ENCODE measurements around the gene IFNAR1. TPM values are rescaled to one million over a fixed set of nuclear protein-coding genes. Genes with fewer than 3 reads are reported as not detected.
A peak's percentile ranks its signal among the peaks of the same experiment; 100 is the strongest.

The IFNAR1 gene
- total and polyA plus RNA-seq, 4 experiments from 2014 or later, result 52.5 to 64.4 (median 61.3) TPM

- ChIA-PET CTCF (ENCODE audit: partially characterized antibody) (interaction anchor here (1.0 to 1.4 kb wide), 2 partner anchors 12 to 87 kb away, joined by 3 read pairs; no protein-coding TSS in a partner anchor), POLR2A (ENCODE audit: partially characterized antibody) (interaction anchor here (0.6 to 1.3 kb wide), 2 partner anchors 20 to 680 kb away, joined by 3 to 5 read pairs; partner anchors contain the start of gene IL10RB)
- Mint-ChIP-seq H3K27me3 (no peaks in the 10 kb centered on the region), H3K9me3 (no peaks in the 10 kb centered on the region), H3K36me3 (peaks cover 51 to 62% of the 10 kb centered on the region in 2 donors), H3K4me3 (no peak overlapping the region), H3K4me1 (peaks cover 1 to 6% (median 5%) of the 10 kb centered on the region in 4 donors), H3K27ac (peak overlapping the region in 5 of 7 donors; percentile 7 to 63 (median 57))
- Histone ChIP-seq H3K4me1 (ENCODE audit: insufficient read depth, low read length) (no peaks in the 10 kb centered on the region), H3K27me3 (ENCODE audit: insufficient read depth, low read length) (no peaks in the 10 kb centered on the region), H3K4me3 (ENCODE audit: low read length in 2 of 2) (no peak overlapping the region), H3K27ac (ENCODE audit: low read depth, low read length) (no peak overlapping the region), H3K9me3 (ENCODE audit: control insufficient read depth in 1 of 2, low read length in 2 of 2) (no peaks in the 10 kb centered on the region), H3K36me3 (ENCODE audit: insufficient read depth, low read length) (peaks cover 59% of the 10 kb centered on the region)
- intact Hi-C loops (cut with micrococcal nuclease), result no loop called here
- DNase-seq, result no peak
Measured at GRCh38 chr21:33286600-33287456, 37.9 kb upstream of the IFNAR1 start.

GRCh38 chr21:33289199-33289819, 35.5 kb upstream of the IFNAR1 start:
- Histone ChIP-seq H3K27me3 (ENCODE audit: insufficient read depth, low read length) (no peaks in the 10 kb centered on the region), H3K4me1 (ENCODE audit: insufficient read depth, low read length) (peaks cover 13% of the 10 kb centered on the region), H3K9me3 (ENCODE audit: control insufficient read depth in 1 of 2, low read length in 2 of 2) (no peaks in the 10 kb centered on the region), H3K27ac (ENCODE audit: low read depth, low read length) (no peak overlapping the region), H3K4me3 (ENCODE audit: low read length in 2 of 2) (no peak overlapping the region), H3K36me3 (ENCODE audit: insufficient read depth, low read length) (peaks cover 59% of the 10 kb centered on the region)
- Mint-ChIP-seq H3K27ac (peak overlapping the region in 2 of 7 donors; percentile 15 to 60), H3K36me3 (peaks cover 56 to 62% of the 10 kb centered on the region in 2 donors), H3K9me3 (peaks cover 0 to 2% (median 0%) of the 10 kb centered on the region in 8 donors), H3K4me3 (no peak overlapping the region), H3K4me1 (peaks cover 5 to 14% (median 8%) of the 10 kb centered on the region in 4 donors), H3K27me3 (no peaks in the 10 kb centered on the region)
- ChIA-PET CTCF (ENCODE audit: partially characterized antibody) (no interaction called here), POLR2A (ENCODE audit: partially characterized antibody) (interaction anchor here (2.1 kb wide), 1 partner anchor 10 kb away, joined by 7 read pairs; no protein-coding TSS in a partner anchor)
- no peak for DNase-seq
- intact Hi-C loops (cut with micrococcal nuclease), result no loop called here

DNA sequence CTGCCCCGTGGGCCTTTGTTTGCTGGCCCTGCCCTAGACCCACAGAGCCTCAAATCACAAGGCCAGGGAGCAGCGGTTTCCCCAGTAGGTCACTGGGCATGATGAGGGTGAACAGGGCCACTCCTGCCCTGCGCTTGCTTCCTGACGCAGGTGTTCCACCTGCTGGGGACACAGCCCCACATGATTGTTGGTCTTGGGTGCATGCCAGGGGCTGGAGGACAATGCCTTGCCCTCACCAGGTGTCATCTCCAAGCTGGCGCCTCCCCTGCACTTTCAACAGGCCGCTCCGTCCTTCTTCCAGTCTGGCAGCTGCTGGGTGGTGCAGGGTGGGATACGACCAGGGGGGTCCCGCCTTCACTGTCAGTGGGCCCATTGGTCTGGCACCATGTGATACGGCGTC, 34.3 kb upstream of the IFNAR1 start:
- Histone ChIP-seq H3K27me3 (ENCODE audit: insufficient read depth, low read length) (no peaks in the 10 kb centered on the region), H3K9me3 (ENCODE audit: control insufficient read depth in 1 of 2, low read length in 2 of 2) (no peaks in the 10 kb centered on the region), H3K27ac (ENCODE audit: low read depth, low read length) (no peak overlapping the region), H3K36me3 (ENCODE audit: insufficient read depth, low read length) (peaks cover 48% of the 10 kb centered on the region), H3K4me1 (ENCODE audit: insufficient read depth, low read length) (peaks cover 13% of the 10 kb centered on the region), H3K4me3 (ENCODE audit: low read length in 2 of 2) (no peak overlapping the region)
- Mint-ChIP-seq H3K4me1 (peaks cover 4 to 18% (median 10%) of the 10 kb centered on the region in 4 donors), H3K9me3 (peaks cover 0 to 2% (median 0%) of the 10 kb centered on the region in 8 donors), H3K27me3 (no peaks in the 10 kb centered on the region), H3K27ac (no peak overlapping the region), H3K4me3 (no peak overlapping the region), H3K36me3 (peaks cover 55 to 64% of the 10 kb centered on the region in 2 donors)
- CTCF ChIA-PET (ENCODE audit: partially characterized antibody), result no interaction called here
- intact Hi-C loops (cut with micrococcal nuclease), result no loop called here
- POLR2A ChIA-PET (ENCODE audit: partially characterized antibody), result no interaction called here
- DNase-seq, result no peak

DNA sequence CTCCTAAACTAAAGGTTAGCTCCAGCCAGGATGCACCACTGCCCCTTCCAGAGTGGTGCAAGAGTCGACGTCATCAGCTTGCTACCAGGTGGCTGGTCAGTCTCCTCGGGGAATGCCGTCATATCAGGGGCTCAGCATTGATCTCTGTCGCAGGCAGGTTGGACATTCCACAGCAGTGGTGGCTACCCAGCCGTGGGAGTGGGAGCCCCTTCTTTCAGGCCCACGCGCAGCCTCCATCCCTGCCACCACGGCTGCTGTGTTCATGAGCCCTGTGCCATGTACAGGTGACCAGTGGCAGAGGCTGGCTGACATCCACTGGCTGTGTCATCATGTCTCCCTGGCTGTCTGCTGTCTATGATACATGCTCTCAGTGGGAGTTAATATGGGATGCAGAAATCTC, 33.1 kb upstream of the IFNAR1 start:
- peak overlapping the region in 3 of 7 donors; percentile 57 to 83 (median 79) for H3K27ac Mint-ChIP-seq
- Histone ChIP-seq H3K27ac (ENCODE audit: low read depth, low read length) (no peak overlapping the region), H3K36me3 (ENCODE audit: insufficient read depth, low read length) (peaks cover 45% of the 10 kb centered on the region), H3K27me3 (ENCODE audit: insufficient read depth, low read length) (no peaks in the 10 kb centered on the region), H3K9me3 (ENCODE audit: control insufficient read depth in 1 of 2, low read length in 2 of 2) (no peaks in the 10 kb centered on the region), H3K4me1 (ENCODE audit: insufficient read depth, low read length) (peaks cover 13% of the 10 kb centered on the region), H3K4me3 (ENCODE audit: low read length in 2 of 2) (no peak overlapping the region)
- peaks cover 45 to 63% of the 10 kb centered on the region in 2 donors for H3K36me3 Mint-ChIP-seq
- no peak overlapping the region for H3K4me3 Mint-ChIP-seq
- H3K27me3 Mint-ChIP-seq, result no peaks in the 10 kb centered on the region
- peaks cover 0 to 2% (median 0%) of the 10 kb centered on the region in 8 donors for H3K9me3 Mint-ChIP-seq
- peaks cover 4 to 18% (median 10%) of the 10 kb centered on the region in 4 donors for H3K4me1 Mint-ChIP-seq
- intact Hi-C loops (cut with micrococcal nuclease), result no loop called here
- ChIA-PET CTCF (ENCODE audit: partially characterized antibody) (no interaction called here), POLR2A (ENCODE audit: partially characterized antibody) (interaction anchor here (1.2 kb wide), 1 partner anchor 70 kb away, joined by 3 read pairs; no protein-coding TSS in a partner anchor)
- DNase-seq, result no peak

GRCh38 chr21:33292724-33293123, 32.0 kb upstream of the IFNAR1 start:
- Mint-ChIP-seq H3K9me3 (peaks cover 0 to 2% (median 0%) of the 10 kb centered on the region in 8 donors), H3K36me3 (peaks cover 45 to 62% of the 10 kb centered on the region in 2 donors), H3K4me3 (no peak overlapping the region), H3K27ac (peak overlapping the region in 2 of 7 donors; percentile 17 to 28), H3K4me1 (peaks cover 5 to 22% (median 11%) of the 10 kb centered on the region in 4 donors), H3K27me3 (no peaks in the 10 kb centered on the region)
- intact Hi-C loops (cut with micrococcal nuclease), result no loop called here
- peaks cover 13% of the 10 kb centered on the region for H3K4me1 ChIP-seq (ENCODE audit: insufficient read depth, low read length)
- DNase-seq, result no peak
- ChIA-PET POLR2A (ENCODE audit: partially characterized antibody) (interaction anchor here (1.2 kb wide), 1 partner anchor 69 kb away, joined by 3 read pairs; no protein-coding TSS in a partner anchor), CTCF (ENCODE audit: partially characterized antibody) (no interaction called here)
- H3K36me3 ChIP-seq (ENCODE audit: insufficient read depth, low read length), result peaks cover 45% of the 10 kb centered on the region
- H3K9me3 ChIP-seq (ENCODE audit: control insufficient read depth in 1 of 2, low read length in 2 of 2), result no peaks in the 10 kb centered on the region
- H3K4me3 ChIP-seq (ENCODE audit: low read length in 2 of 2), result no peak overlapping the region
- no peak overlapping the region for H3K27ac ChIP-seq (ENCODE audit: low read depth, low read length)
- H3K27me3 ChIP-seq (ENCODE audit: insufficient read depth, low read length), result no peaks in the 10 kb centered on the region

- H3K4me3 Mint-ChIP-seq, result no peak overlapping the region
- Histone ChIP-seq H3K4me1 (ENCODE audit: insufficient read depth, low read length) (peaks cover 13% of the 10 kb centered on the region), H3K36me3 (ENCODE audit: insufficient read depth, low read length) (peaks cover 41% of the 10 kb centered on the region), H3K27me3 (ENCODE audit: insufficient read depth, low read length) (no peaks in the 10 kb centered on the region), H3K4me3 (ENCODE audit: low read length in 2 of 2) (no peak overlapping the region), H3K9me3 (ENCODE audit: control insufficient read depth in 1 of 2, low read length in 2 of 2) (no peaks in the 10 kb centered on the region), H3K27ac (ENCODE audit: low read depth, low read length) (no peak overlapping the region)
- peaks cover 42 to 58% of the 10 kb centered on the region in 2 donors for H3K36me3 Mint-ChIP-seq
- ChIA-PET POLR2A (ENCODE audit: partially characterized antibody) (interaction anchor here (1.4 to 2.3 kb wide), 2 partner anchors 32 to 38 kb away, joined by 6 to 8 read pairs; partner anchors contain the start of gene IFNAR1), CTCF (ENCODE audit: partially characterized antibody) (interaction anchor here (1.6 kb wide), 1 partner anchor 16 kb away, joined by 3 read pairs; no protein-coding TSS in a partner anchor)
- peaks cover 0 to 2% (median 0%) of the 10 kb centered on the region in 8 donors for H3K9me3 Mint-ChIP-seq
- peak overlapping the region in 2 of 7 donors; percentile 28 to 29 for H3K27ac Mint-ChIP-seq
- no peak for DNase-seq
- H3K27me3 Mint-ChIP-seq, result no peaks in the 10 kb centered on the region
- intact Hi-C loops (cut with micrococcal nuclease), result no loop called here
- H3K4me1 Mint-ChIP-seq, result peaks cover 7 to 26% (median 14%) of the 10 kb centered on the region in 4 donors
Measured at GRCh38 chr21:33293136-33293535, 31.6 kb upstream of the IFNAR1 start.

All from CD4-positive, alpha-beta memory T cell (primary cell).